ENCODE results near the gene KIAA1755.

The KIAA1755 gene

DNA sequence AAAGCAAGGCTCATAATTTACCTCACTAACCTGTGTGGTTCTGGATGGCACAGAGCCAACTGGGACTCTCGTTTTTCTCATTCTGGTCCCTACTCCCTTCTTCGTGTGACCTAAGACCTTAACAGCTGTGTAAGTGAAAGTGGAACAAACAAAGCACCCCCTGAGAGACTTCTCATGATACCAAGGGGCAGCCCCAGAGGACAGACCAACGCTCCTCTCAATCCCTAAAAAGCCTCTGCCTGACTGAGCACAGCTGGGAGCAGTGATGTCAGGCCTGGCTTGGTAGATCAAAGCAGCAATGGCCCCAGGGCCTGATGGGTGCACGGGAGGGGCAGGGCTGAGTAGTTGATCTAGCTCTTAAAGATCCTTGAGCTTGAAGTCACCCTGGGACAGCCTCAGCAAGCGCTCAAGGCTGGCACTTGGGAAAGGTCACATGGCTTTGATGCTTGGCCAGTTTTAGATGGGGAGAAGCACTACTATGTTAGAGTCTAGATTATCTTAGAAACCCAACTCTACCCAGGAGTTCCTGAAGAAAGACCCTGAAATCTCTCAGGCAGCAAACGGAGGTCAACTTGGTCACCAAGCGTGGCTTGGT lies 79.2 kb downstream of the KIAA1755 start:
- TF ChIP-seq, protein P1, sequence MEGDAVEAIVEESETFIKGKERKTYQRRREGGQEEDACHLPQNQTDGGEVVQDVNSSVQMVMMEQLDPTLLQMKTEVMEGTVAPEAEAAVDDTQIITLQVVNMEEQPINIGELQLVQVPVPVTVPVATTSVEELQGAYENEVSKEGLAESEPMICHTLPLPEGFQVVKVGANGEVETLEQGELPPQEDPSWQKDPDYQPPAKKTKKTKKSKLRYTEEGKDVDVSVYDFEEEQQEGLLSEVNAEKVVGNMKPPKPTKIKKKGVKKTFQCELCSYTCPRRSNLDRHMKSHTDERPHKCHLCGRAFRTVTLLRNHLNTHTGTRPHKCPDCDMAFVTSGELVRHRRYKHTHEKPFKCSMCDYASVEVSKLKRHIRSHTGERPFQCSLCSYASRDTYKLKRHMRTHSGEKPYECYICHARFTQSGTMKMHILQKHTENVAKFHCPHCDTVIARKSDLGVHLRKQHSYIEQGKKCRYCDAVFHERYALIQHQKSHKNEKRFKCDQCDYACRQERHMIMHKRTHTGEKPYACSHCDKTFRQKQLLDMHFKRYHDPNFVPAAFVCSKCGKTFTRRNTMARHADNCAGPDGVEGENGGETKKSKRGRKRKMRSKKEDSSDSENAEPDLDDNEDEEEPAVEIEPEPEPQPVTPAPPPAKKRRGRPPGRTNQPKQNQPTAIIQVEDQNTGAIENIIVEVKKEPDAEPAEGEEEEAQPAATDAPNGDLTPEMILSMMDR (conservative IDR thresholded peaks at IDR 0.05), result no peak
- H3K27ac ChIP-seq, result no peak overlapping the region

GRCh38 chr20:38180781-38181180 lies 79.8 kb downstream of the KIAA1755 start:
- H3K27ac ChIP-seq, result no peak overlapping the region
- TF ChIP-seq, protein P1 (conservative IDR thresholded peaks at IDR 0.05), result no peak

GRCh38 chr20:38179846-38180245 lies 80.7 kb downstream of the KIAA1755 start:
- H3K27ac ChIP-seq, result no peak overlapping the region

GRCh38 chr20:38178581-38178980 lies 82.0 kb downstream of the KIAA1755 start:
- TF ChIP-seq, protein P1 (conservative IDR thresholded peaks at IDR 0.05), result no peak
- H3K27ac ChIP-seq, result no peak overlapping the region

More at GRCh38 chr20:38179846-38180245, 80.7 kb downstream of the KIAA1755 start:
- TF ChIP-seq, protein P1 (conservative IDR thresholded peaks at IDR 0.05), result no peak

DNA sequence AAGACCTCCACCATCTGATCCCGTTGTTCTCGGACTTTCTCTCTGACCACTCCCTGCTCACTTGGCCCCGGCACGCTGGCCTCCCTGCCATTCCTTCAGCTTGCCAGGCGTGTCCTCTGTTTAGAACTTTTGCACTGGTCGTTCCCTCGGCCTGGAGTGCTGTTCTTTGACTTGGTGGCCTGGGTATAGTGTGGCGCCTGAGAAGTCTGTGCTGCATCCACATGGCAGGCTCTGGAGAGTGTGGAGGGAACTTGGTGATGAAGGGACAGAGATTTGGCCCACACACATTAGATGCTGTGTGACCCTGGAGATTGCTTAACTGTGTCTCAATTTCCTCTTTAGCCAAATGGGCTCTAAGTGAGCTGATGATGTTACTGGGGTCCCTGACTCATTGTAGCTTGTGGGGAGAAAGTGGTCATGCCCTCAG lies 82.5 kb downstream of the KIAA1755 start:
- TF ChIP-seq, protein P1 (conservative IDR thresholded peaks at IDR 0.05), result no peak
- no peak overlapping the region for H3K27ac ChIP-seq

GRCh38 chr20:38177201-38177600 lies 83.3 kb downstream of the KIAA1755 start:
- TF ChIP-seq, protein P1 (conservative IDR thresholded peaks at IDR 0.05), result no peak

GRCh38 chr20:38175304-38176180 lies 85.0 kb downstream of the KIAA1755 start:
- TF ChIP-seq, protein P1 (conservative IDR thresholded peaks at IDR 0.05), result no peak
- H3K27ac ChIP-seq, result no peak overlapping the region

More at GRCh38 chr20:38177201-38177600, 83.3 kb downstream of the KIAA1755 start:
- no peak overlapping the region for H3K27ac ChIP-seq
